GM12801 (cell line): ENCODE measurements around the gene IQCB1.

Source experiments
- CTCF ChIP-seq: IDR thresholded peaks from one replicate; pipeline ENCODE4 v1.5.1; 2011; ENCODE audit warnings: control low read depth; ENCODE audit not compliant: insufficient read length; ENCODE audit errors: extremely low read depth

IQCB1 gene

DNA sequence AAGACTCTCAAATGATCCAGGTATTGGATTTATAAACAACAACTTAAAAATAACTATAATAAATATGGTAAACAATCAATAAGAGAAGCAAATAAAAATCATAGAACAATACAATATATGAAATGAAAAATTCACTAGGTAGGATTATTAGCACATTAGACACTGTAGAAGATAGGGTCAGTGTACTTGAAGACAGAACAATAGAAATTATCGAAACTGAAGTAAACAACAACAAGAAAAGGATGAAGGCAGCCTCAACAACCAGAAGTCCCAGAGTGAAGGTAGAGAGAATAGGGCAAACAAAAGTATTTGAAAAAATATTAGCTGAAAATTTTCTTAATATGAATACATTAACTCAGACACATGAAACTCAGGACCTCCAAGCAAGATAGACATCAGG lies 11.9 kb downstream of the IQCB1 start:
- no peak for TF ChIP-seq CTCF

GRCh38 chr3:121821421-121822199 lies 13.2 kb downstream of the IQCB1 start:
- no peak for TF ChIP-seq CTCF

DNA sequence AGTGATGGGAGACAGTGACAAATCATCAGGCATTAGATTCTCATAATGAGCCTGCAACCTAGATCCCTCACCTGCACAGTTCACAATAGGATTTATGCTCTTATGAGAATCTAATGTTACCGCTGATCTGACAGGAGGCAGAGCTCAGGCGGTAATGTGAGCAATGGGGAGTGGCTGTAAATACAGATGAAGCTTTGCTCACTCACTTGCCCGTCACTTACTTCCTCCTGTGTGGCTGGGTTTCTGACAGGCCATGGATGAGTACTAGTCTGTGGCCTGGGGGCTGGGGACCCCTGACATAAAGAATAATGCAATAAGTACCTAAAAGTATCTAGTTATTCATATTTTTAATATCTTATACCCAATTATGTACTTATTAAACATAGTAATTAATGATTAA lies 15.6 kb downstream of the IQCB1 start:
- no peak for TF ChIP-seq CTCF

GRCh38 chr3:121818578-121818977 lies 16.3 kb downstream of the IQCB1 start:
- no peak for TF ChIP-seq CTCF

- TF ChIP-seq CTCF, result no peak
Observed at GRCh38 chr3:121817753-121818152, 17.1 kb downstream of the IQCB1 start.

- no peak for TF ChIP-seq CTCF
Observed at GRCh38 chr3:121809249-121809648, 25.6 kb downstream of the IQCB1 start.

DNA sequence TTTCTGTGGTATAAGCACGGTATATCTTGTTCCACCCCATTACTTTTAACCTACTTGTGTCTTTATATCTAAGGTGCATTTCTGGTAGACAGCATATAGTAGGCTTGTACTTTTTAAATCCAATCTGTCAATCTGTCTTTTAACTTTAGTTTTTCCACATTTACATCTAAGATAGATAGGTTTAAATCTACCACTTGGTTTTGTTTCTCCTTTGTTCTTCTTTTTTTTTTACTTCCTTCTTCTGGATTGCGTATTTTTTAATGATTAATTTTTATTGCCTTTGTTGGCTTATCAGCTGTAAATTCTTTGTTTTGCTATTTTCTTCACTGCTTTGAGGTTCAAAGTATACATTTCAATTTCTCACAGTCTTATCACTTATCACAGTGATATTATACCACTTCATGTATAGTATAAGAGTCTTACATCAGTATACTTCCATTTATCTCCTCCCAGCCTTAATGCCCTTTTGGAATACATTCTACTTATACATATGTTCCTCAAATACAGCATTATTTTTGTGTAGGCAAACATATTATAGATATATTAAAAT lies 31.0 kb downstream of the IQCB1 start:
- TF ChIP-seq CTCF, result no peak
